GM18511 (cell line): Measurements from ENCODE around the gene ULBP3.
"Not testable (repeated sequence)": the region's sequence is repeated elsewhere in the genome, so short reads cannot be mapped to it uniquely, and the experiment has no call there.

Experiments
- ATAC-seq: cut with Tn5 transposase; IDR thresholded peaks from one replicate; pipeline ENCODE4 v1.9.1; 2021; ENCODE audit warnings: mild to moderate bottlenecking, moderate library complexity; ENCODE audit not compliant: unreplicated experiment

Gene ULBP3

GRCh38 chr6:150076196-150076893 lies 7.4 kb upstream of the ULBP3 start:
- no peak for ATAC-seq

- ATAC-seq = no peak
Observed at GRCh38 chr6:150075034-150075421, 6.1 kb upstream of the ULBP3 start.

- not testable (repeated sequence) for ATAC-seq
Observed at GRCh38 chr6:150074396-150075033, 5.6 kb upstream of the ULBP3 start.

GRCh38 chr6:150072201-150072600 lies 3.3 kb upstream of the ULBP3 start:
- ATAC-seq = no peak

- no peak for ATAC-seq
Observed at GRCh38 chr6:150070236-150070818, 1.4 kb upstream of the ULBP3 start.

GRCh38 chr6:150069706-150070105 lies 785 bp upstream of the ULBP3 start:
- ATAC-seq = no peak

- ATAC-seq = no peak
Observed at GRCh38 chr6:150068151-150068550, 770 bp downstream of the ULBP3 start.

- no peak for ATAC-seq
Observed at GRCh38 chr6:150065083-150065482, 3.8 kb downstream of the ULBP3 start.

GRCh38 chr6:150063640-150064039 lies 5.3 kb downstream of the ULBP3 start:
- no peak for ATAC-seq

- not testable (repeated sequence) for ATAC-seq
Observed at GRCh38 chr6:150059973-150060372, 8.9 kb downstream of the ULBP3 start.

- no peak for ATAC-seq
Observed at GRCh38 chr6:150058986-150059385, 9.9 kb downstream of the ULBP3 start.

- no peak for ATAC-seq
Observed at GRCh38 chr6:150058231-150058792, 10.6 kb downstream of the ULBP3 start.

- no peak for ATAC-seq
Observed at GRCh38 chr6:150057501-150057951, 11.4 kb downstream of the ULBP3 start.

- ATAC-seq = no peak
Observed at GRCh38 chr6:150056916-150057315, 12.0 kb downstream of the ULBP3 start.

GRCh38 chr6:150056156-150056555 lies 12.8 kb downstream of the ULBP3 start:
- ATAC-seq = no peak

GRCh38 chr6:150055131-150055530 lies 13.8 kb downstream of the ULBP3 start:
- no peak for ATAC-seq

- ATAC-seq = no peak
Observed at GRCh38 chr6:150053450-150053849, 15.5 kb downstream of the ULBP3 start.

GRCh38 chr6:150050846-150051245 lies 18.1 kb downstream of the ULBP3 start:
- no peak for ATAC-seq

GRCh38 chr6:150048099-150048498 lies 20.8 kb downstream of the ULBP3 start:
- ATAC-seq = no peak

- no peak for ATAC-seq
Observed at GRCh38 chr6:150046943-150047342, 22.0 kb downstream of the ULBP3 start.

- no peak for ATAC-seq
Observed at GRCh38 chr6:150044621-150045145, 24.2 kb downstream of the ULBP3 start.
